ENCODE data around the gene GAL.

- TF ChIP-seq ARNT (IDR thresholded peaks at IDR 0.05), result no peak
- TF ChIP-seq SUZ12 (IDR thresholded peaks at IDR 0.05), result no peak
- TF ChIP-seq HDGF (IDR thresholded peaks at IDR 0.05; ENCODE audit: borderline replicate concordance), result no peak
- no peak for TF ChIP-seq NFRKB (IDR thresholded peaks at IDR 0.05)
- TF ChIP-seq ZNF384 (IDR thresholded peaks at IDR 0.05), result no peak
- no peak for TF ChIP-seq SP1 (IDR thresholded peaks at IDR 0.05)
- TF ChIP-seq TARDBP (IDR thresholded peaks at IDR 0.05), result no peak
- no peak for TF ChIP-seq FOXM1 (IDR thresholded peaks at IDR 0.05; ENCODE audit: borderline replicate concordance)
- TF ChIP-seq, protein P1, sequence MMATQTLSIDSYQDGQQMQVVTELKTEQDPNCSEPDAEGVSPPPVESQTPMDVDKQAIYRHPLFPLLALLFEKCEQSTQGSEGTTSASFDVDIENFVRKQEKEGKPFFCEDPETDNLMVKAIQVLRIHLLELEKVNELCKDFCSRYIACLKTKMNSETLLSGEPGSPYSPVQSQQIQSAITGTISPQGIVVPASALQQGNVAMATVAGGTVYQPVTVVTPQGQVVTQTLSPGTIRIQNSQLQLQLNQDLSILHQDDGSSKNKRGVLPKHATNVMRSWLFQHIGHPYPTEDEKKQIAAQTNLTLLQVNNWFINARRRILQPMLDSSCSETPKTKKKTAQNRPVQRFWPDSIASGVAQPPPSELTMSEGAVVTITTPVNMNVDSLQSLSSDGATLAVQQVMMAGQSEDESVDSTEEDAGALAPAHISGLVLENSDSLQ (IDR thresholded peaks at IDR 0.05), result no peak
- no peak for TF ChIP-seq FOXK2 (IDR thresholded peaks at IDR 0.05)
These were observed 14.6 kb downstream of the GAL start for GRCh38 chr11:68698993-68699392.

All from HEK293T (cell line).